NCI-H69 (cell line): ENCODE measurements around the gene GFRA1.

Experiments
- DNase-seq: peaks from one replicate; lab custom pipeline; 2025; lab: John Stamatoyannopoulos, UW

GFRA1 gene

GRCh38 chr10:116029826-116030225 is 243.2 kb downstream of the GFRA1 start:
- no peak for DNase-seq

GRCh38 chr10:116027355-116027754 is 245.7 kb downstream of the GFRA1 start:
- no peak for DNase-seq

- DNase-seq, result no peak
Measured at GRCh38 chr10:116026725-116027124, 246.3 kb downstream of the GFRA1 start.

- no peak for DNase-seq
Measured at GRCh38 chr10:116026315-116026714, 246.7 kb downstream of the GFRA1 start.

- no peak for DNase-seq
Measured at GRCh38 chr10:116024271-116024878, 248.6 kb downstream of the GFRA1 start.

- no peak for DNase-seq
Measured at GRCh38 chr10:116017405-116017804, 255.6 kb downstream of the GFRA1 start.

GRCh38 chr10:116015583-116016333 is 257.2 kb downstream of the GFRA1 start:
- DNase-seq, result no peak

- DNase-seq, result no peak
Measured at GRCh38 chr10:116014871-116015582, 258.0 kb downstream of the GFRA1 start.

- no peak for DNase-seq
Measured at GRCh38 chr10:116014326-116014725, 258.7 kb downstream of the GFRA1 start.

- no peak for DNase-seq
Measured at GRCh38 chr10:116011929-116012328, 261.1 kb downstream of the GFRA1 start.

- DNase-seq, result no peak
Measured at GRCh38 chr10:116007256-116007891, 265.6 kb downstream of the GFRA1 start.
